Kidney epithelial cell (primary cell): ENCODE results near the gene IGSF21. TPM values are rescaled to one million over a fixed set of nuclear protein-coding genes. Genes with fewer than 3 reads are reported as not detected.
"Not testable (repeated sequence)": the region's sequence is repeated elsewhere in the genome, so short reads cannot be mapped to it uniquely, and the experiment has no call there.

Source experiments
- DNase-seq: peaks from one replicate; pipeline ENCODE4 v3.0.0-alpha.2; 2010; ENCODE audit warnings: low read depth
- H3K27me3 ChIP-seq: 2 replicates; pipeline ENCODE4 v1.6.0; 2011; ENCODE audit warnings: low read length; ENCODE audit not compliant: control insufficient read depth, insufficient read depth
- H3K36me3 ChIP-seq: 2 replicates; pipeline ENCODE4 v1.5.1; 2011; ENCODE audit warnings: low read length; ENCODE audit not compliant: control insufficient read depth, insufficient read depth
- H3K4me3 ChIP-seq: 2 replicates; pipeline ENCODE4 v1.5.1; 2011; ENCODE audit warnings: low read depth, mild to moderate bottlenecking, control low read depth, low read length
- CTCF ChIP-seq: IDR thresholded peaks from 2 replicates; pipeline ENCODE4 v1.5.1; 2011; ENCODE audit warnings: mild to moderate bottlenecking, moderate library complexity, low read length, control low read depth, inconsistent platforms; ENCODE audit not compliant: insufficient read depth, poor library complexity, severe bottlenecking
- total RNA-seq: library from RNA; depleted of rRNA; stranded (reverse); fragments of >200 nt; gene quantifications from 2 replicates; pipeline ENCODE4 v1.2.3, GENCODE V29; 2015

Gene IGSF21
- total RNA-seq, 1 donor from 2014 or later: not detected

GRCh38 chr1:18158714-18159113 is 51.1 kb downstream of the IGSF21 start:
- DNase-seq: no peak
- peaks cover 3% of the 10 kb centered on the region for H3K27me3 ChIP-seq
- no peak overlapping the region for H3K4me3 ChIP-seq
- TF ChIP-seq CTCF: no peak
- no peaks in the 10 kb centered on the region for H3K36me3 ChIP-seq

GRCh38 chr1:18160290-18160942 is 52.8 kb downstream of the IGSF21 start:
- no peak for TF ChIP-seq CTCF
- H3K36me3 ChIP-seq: no peaks in the 10 kb centered on the region
- DNase-seq: no peak
- no peak overlapping the region for H3K4me3 ChIP-seq
- H3K27me3 ChIP-seq: peaks cover 5% of the 10 kb centered on the region

DNA sequence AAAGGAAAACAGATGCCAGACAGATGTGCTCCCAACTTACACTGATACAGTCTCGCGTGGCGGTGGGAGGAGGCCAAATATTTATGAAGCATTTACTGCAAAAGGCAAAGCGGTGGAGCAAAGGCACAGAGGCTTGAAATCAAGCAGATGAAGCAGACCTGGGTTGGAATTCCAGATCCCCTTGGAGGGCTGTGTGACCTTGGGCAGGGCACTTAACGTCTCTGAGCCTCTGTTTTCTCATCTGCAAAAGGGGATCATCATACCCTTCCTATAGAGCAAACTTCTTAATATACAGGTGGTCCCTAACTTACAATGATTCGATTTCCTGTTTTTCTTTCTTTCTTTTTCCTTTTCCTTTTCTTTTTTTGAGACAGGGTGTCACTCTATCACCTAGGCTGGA is 54.1 kb downstream of the IGSF21 start:
- no peak for DNase-seq
- Histone ChIP-seq H3K27me3 (peaks cover 2% of the 10 kb centered on the region), H3K4me3 (no peak overlapping the region), H3K36me3 (no peaks in the 10 kb centered on the region)
- no peak for TF ChIP-seq CTCF

DNA sequence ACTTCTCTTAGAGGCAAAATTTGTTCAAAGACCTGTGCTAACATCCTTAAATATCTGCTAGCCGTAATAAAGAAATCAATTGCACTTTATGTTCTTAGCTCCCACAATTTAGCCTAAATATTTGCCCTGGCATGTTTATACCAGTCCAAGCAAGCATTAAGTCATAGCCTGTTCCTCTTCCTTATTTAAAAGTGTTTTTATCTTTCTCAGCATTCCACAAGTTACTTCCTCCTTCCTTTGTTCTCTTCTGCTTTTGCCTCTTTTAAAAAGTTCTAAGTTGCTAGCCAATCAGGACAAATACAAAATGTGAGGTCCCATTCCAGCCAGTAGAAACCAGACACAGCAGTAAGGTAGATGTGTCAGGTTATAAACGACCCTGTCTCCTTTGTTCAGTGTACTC is 58.0 kb downstream of the IGSF21 start:
- DNase-seq, H3K27me3 ChIP-seq, H3K4me3 ChIP-seq, H3K36me3 ChIP-seq: not testable (repeated sequence)

DNA sequence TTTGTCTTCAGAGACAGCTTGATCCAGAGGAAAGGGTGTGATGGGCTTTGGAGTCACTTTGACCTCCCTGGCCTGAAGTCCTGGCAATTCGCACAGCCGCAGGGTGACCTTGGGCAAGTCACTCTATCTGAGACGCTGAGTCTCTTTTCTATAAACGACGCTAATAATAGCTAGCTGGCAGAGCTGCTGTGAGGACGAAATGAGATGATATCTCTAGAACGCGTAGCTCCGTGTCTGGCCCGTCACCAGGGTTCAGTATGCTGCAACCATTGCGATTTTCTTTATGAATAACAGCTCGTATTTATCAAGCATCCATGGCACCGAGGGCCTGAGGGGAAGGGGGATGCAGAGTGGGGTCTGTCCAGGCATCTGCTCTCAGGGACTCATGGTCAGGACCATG is 58.7 kb downstream of the IGSF21 start:
- Histone ChIP-seq H3K36me3 (no peaks in the 10 kb centered on the region), H3K27me3 (peaks cover 2% of the 10 kb centered on the region), H3K4me3 (no peak overlapping the region)
- no peak for DNase-seq
- TF ChIP-seq CTCF: no peak

DNA sequence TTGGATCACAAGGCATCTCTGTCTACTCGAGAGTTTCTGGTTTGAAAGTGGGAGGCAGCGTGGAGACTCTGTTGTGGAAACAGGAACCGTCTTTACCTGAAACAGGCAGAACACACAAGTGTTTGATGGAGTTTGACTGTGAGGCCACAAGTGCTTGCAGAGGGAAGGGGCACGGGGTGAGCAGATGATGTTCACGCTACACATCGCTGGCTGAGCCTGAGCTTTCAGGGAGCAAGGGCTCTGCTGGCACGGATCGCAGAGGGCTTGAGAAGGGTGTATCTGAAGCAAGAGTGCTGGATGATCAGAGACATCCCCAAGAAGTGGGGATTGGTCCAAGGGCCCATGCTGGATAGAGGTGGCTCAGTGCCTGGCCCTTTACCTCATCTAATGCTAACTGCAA is 59.3 kb downstream of the IGSF21 start:
- Histone ChIP-seq H3K4me3 (no peak overlapping the region), H3K36me3 (no peaks in the 10 kb centered on the region), H3K27me3 (peaks cover 2% of the 10 kb centered on the region)
- no peak for DNase-seq
- no peak for TF ChIP-seq CTCF
